HG03442 (cell line): ENCODE data around the gene UBAC1.

Experiments
- ATAC-seq: cut with Tn5 transposase; IDR thresholded peaks from one replicate; pipeline ENCODE4 v1.9.1; 2021; ENCODE audit warnings: mild to moderate bottlenecking, moderate library complexity; ENCODE audit not compliant: unreplicated experiment

The UBAC1 gene

DNA sequence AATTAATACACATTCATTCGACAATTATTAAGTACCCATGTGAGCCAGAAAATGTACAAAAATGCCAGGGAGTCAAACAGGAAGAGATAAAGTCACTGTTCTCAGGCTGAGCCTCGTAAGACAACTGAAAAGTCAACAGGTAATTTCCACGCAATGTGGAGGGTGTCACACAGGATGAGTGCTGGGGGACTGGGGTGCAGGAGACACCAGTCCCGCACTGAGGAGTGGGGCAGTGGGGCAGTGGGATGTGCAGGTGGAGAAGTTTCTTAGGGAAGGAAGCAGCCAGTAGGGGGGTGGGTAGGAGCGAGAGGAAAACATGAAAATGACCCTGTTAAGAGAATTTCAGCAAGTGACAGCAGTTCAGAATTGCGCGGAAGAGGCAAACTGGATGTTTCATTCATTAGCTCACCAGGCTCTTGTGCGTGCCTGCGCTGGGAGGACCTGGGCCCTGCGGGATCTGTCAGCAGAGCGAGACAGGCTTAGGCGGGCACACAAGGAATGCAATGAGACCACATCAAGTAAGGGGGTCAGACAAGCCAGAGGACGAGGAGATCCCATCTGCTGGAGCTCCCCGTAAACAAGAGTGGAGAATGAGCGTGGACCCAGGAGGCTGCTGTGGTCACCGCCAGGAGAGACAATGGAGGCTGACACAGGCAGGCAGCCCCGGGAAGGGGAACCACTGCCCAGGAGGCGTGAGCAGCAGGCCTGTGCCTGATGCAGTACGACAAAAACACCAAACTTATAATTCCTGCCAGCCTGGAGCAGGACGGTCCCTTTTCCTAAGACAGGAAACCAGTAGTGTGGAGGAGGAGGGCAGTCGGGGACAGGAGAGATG is 74.8 kb downstream of the UBAC1 start:
- ATAC-seq: no peak

DNA sequence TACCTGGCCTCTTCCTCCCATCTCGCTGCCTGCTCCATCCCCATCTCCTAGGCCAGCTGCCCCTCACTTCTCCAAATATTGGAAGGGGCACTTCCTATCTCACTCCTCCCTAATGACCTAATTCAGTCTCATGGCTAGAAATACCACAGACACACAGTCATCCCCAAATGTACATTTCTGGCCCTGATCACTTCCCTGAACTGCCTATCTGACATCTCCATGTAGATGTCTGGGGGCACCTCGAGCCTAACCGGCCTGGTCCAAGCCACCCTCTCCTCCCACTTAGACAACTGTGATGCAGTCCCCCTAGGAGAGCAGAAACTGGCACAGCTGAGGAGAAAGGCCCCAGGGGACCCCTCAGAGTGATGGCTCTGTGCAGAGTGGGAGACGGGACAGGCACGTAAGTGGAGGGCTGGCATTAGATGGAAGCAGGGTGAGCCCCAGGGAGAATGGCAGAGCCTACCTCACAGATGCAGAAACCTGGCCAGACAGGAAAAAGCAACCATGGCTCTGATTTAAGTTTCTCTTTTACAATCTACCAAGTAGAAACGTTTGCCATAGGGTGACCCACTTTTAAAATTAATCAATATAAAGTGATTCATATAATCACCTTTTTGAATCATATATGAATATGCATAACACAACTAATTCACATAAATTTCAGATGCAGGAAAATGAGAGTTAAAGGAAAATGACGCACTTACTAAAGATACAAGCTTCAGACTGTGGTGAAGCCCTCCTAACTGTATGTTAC is 75.9 kb downstream of the UBAC1 start:
- ATAC-seq: no peak

- ATAC-seq: no peak
Measured at GRCh38 chr9:135884328-135885035, 76.7 kb downstream of the UBAC1 start.

GRCh38 chr9:135883410-135884089 is 77.6 kb downstream of the UBAC1 start:
- no peak for ATAC-seq
